Measurements from ENCODE around the gene PTPN5. TPM values are rescaled to one million over a fixed set of nuclear protein-coding genes. Genes with fewer than 3 reads are reported as not detected.

Gene PTPN5
- total and polyA plus RNA-seq, 7 donors: 0.33 to 1.1 (median 0.54) TPM; not detected in 2

DNA sequence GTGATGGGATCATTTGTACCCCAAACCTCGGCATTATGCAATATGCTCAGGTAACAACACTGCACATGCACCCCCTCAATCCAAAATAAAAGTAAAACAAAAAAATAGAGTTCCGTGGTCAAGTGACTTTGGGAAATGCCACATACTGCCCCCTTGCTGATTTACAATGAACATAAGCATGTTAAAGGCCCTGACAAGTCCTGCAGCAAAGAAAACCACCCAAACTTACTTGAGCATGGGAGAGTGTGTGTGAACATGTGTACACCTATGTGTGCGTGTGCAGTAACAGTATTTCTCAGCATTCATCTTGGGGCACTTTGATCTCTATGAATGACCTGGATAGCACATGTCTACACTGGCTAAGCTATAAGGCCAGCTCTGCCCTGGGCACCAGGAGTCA, 49.8 kb downstream of the PTPN5 start:
- TF ChIP-seq POLR2A (IDR thresholded peaks at IDR 0.05) (no peak), POLR2AphosphoS5 (IDR thresholded peaks at IDR 0.05) (no peak), EP300 (IDR thresholded peaks at IDR 0.05) (no peak)
- TF ChIP-seq, protein P1, sequence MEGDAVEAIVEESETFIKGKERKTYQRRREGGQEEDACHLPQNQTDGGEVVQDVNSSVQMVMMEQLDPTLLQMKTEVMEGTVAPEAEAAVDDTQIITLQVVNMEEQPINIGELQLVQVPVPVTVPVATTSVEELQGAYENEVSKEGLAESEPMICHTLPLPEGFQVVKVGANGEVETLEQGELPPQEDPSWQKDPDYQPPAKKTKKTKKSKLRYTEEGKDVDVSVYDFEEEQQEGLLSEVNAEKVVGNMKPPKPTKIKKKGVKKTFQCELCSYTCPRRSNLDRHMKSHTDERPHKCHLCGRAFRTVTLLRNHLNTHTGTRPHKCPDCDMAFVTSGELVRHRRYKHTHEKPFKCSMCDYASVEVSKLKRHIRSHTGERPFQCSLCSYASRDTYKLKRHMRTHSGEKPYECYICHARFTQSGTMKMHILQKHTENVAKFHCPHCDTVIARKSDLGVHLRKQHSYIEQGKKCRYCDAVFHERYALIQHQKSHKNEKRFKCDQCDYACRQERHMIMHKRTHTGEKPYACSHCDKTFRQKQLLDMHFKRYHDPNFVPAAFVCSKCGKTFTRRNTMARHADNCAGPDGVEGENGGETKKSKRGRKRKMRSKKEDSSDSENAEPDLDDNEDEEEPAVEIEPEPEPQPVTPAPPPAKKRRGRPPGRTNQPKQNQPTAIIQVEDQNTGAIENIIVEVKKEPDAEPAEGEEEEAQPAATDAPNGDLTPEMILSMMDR (IDR thresholded peaks at IDR 0.05): no peak
- Histone ChIP-seq H3K27me3 (no peaks in the 10 kb centered on the region), H3K9me3 (no peaks in the 10 kb centered on the region), H3K4me3 (no peak overlapping the region), H3K27ac (no peak overlapping the region), H3K4me1 (no peaks in the 10 kb centered on the region), H3K36me3 (no peaks in the 10 kb centered on the region)
- no peak for DNase-seq
- 89 to 91% methylated on average over 3 of the region's 3 CpGs for WGBS, 2 donors
- intact Hi-C loops (cut with DNase I): no loop called here

DNA sequence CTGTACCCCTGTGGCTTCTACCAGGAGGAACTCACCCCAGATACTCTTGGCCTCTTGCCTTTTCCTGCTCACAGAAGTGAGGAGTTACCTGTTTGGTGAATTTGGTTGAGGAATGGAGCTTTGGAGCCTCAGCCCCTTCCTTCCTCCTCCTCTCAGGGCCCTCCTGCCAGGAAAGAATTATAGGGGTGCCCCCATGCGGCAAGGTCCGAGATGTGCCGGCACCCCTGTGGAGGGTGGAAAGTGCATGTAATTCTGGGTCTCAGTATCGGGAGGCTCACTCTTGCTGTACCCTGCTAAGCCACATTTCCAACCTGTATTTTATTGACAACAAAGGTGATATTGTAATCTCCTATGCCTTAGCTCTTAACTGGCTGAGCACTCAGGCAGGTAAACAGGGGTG, 51.9 kb downstream of the PTPN5 start:
- TF ChIP-seq POLR2A (IDR thresholded peaks at IDR 0.05) (no peak), EP300 (IDR thresholded peaks at IDR 0.05) (no peak), POLR2AphosphoS5 (IDR thresholded peaks at IDR 0.05) (no peak)
- TF ChIP-seq, protein P1 (IDR thresholded peaks at IDR 0.05): no peak
- no peak for DNase-seq
- no peak overlapping the region for H3K27ac ChIP-seq
- 80 to 81% methylated on average over 4 of the region's 4 CpGs for WGBS, 2 donors
- H3K4me1 ChIP-seq: no peaks in the 10 kb centered on the region
- no peaks in the 10 kb centered on the region for H3K27me3 ChIP-seq
- intact Hi-C loops (cut with DNase I): no loop called here
- H3K9me3 ChIP-seq: no peaks in the 10 kb centered on the region
- H3K4me3 ChIP-seq: no peak overlapping the region
- H3K36me3 ChIP-seq: no peaks in the 10 kb centered on the region

DNA sequence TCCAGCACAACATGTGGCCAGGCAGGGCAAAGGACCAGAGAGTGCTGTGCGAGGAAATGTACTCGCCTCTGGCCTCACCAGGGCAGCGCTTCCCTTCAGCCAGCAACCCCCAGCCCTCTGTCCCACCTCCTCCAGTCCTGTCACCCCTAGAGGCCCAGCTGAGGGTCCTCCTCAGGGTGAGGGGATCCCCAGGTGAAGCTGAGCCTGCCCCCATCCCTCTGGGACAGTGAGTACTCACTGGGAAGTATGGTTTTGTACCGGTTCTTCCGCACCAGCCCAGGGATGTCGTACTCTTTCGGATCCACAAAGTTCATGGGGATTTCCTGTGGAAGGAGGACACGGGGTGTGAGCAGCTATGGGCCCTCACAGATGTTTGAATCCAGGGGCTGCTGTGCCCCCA, 54.0 kb downstream of the PTPN5 start:
- TF ChIP-seq POLR2AphosphoS5 (IDR thresholded peaks at IDR 0.05): no peak
- no peak for TF ChIP-seq POLR2A (IDR thresholded peaks at IDR 0.05)
- no peak for TF ChIP-seq EP300 (IDR thresholded peaks at IDR 0.05)
- TF ChIP-seq, protein P1 (IDR thresholded peaks at IDR 0.05): no peak
- H3K27ac ChIP-seq: no peak overlapping the region
- no peaks in the 10 kb centered on the region for H3K9me3 ChIP-seq
- no peaks in the 10 kb centered on the region for H3K4me1 ChIP-seq
- DNase-seq: no peak
- H3K27me3 ChIP-seq: no peaks in the 10 kb centered on the region
- WGBS, 2 donors: 91 to 92% methylated on average over 8 of the region's 8 CpGs
- H3K4me3 ChIP-seq: no peak overlapping the region
- H3K36me3 ChIP-seq: no peaks in the 10 kb centered on the region
- intact Hi-C loops (cut with DNase I): no loop called here

DNA sequence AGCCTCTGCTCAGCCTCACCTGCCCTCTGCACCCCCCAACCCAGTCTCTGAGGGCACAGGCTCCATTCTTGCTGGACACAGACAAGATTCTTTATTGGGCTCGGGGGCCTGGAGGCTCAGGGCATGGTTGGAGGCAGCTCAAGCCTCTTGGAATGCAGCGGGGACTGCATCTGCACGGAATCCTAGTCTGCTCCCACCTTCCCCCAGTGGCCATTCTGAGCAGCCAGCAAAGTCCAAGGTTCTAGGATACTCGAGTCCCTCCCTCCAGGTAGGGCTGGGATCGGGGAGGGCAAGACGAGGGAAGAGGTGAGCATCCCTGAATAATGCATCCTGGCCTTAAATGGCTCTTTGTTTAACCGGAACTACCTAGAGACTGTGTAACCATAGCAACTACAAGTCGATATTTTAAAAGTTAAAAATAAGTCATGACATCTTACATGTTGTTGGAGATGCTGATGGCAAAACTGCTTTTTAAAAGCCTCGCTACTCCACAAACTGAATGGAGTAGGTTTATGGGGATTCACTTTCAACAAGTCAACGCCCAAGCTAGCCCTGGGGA, 54.9 kb downstream of the PTPN5 start:
- Histone ChIP-seq H3K36me3 (no peaks in the 10 kb centered on the region), H3K4me3 (no peak overlapping the region)
- DNase-seq: no peak

More for the DNA sequence above, 54.9 kb downstream of the PTPN5 start:
- no peaks in the 10 kb centered on the region for H3K27me3 ChIP-seq
- H3K27ac ChIP-seq: no peak overlapping the region
- intact Hi-C loops (cut with DNase I): no loop called here
- no peaks in the 10 kb centered on the region for H3K9me3 ChIP-seq
- TF ChIP-seq POLR2AphosphoS5 (IDR thresholded peaks at IDR 0.05) (no peak), POLR2A (IDR thresholded peaks at IDR 0.05) (no peak), EP300 (IDR thresholded peaks at IDR 0.05) (no peak)
- TF ChIP-seq, protein P1 (IDR thresholded peaks at IDR 0.05): no peak
- WGBS, 2 donors: 49 to 71% methylated on average over 10 of the region's 10 CpGs
- H3K4me1 ChIP-seq: no peaks in the 10 kb centered on the region

Data from sigmoid colon (tissue), 7 donors.